GM12874 (cell line): ENCODE results near the gene RBM28.

Source experiments
- CTCF ChIP-seq: IDR thresholded peaks from 2 replicates; pipeline ENCODE4 v1.5.1; 2011; ENCODE audit warnings: low read depth, mild to moderate bottlenecking, control low read depth, low read length, moderate library complexity; ENCODE audit not compliant: insufficient read depth

Gene RBM28

GRCh38 chr7:128264477-128264876 lies 79.2 kb downstream of the RBM28 start:
- no peak for TF ChIP-seq CTCF

GRCh38 chr7:128263420-128263819 lies 80.3 kb downstream of the RBM28 start:
- TF ChIP-seq CTCF = no peak

- TF ChIP-seq CTCF = no peak
These were observed 81.3 kb downstream of the RBM28 start for GRCh38 chr7:128262273-128263028.

- TF ChIP-seq CTCF = no peak
These were observed 83.5 kb downstream of the RBM28 start for GRCh38 chr7:128260069-128260795.

GRCh38 chr7:128259131-128260061 lies 84.3 kb downstream of the RBM28 start:
- TF ChIP-seq CTCF = no peak

GRCh38 chr7:128257458-128257857 lies 86.2 kb downstream of the RBM28 start:
- TF ChIP-seq CTCF = no peak

- no peak for TF ChIP-seq CTCF
These were observed 88.4 kb downstream of the RBM28 start for GRCh38 chr7:128255271-128255670.
